ENCODE results near the gene BPIFB3. TPM values are rescaled to one million over a fixed set of nuclear protein-coding genes. Genes with fewer than 3 reads are reported as not detected.
"Not testable (repeated sequence)": the region's sequence is repeated elsewhere in the genome, so short reads cannot be mapped to it uniquely, and the experiment has no call there.

The BPIFB3 gene
- total RNA-seq, 1 experiment from 2014 or later = not detected

DNA sequence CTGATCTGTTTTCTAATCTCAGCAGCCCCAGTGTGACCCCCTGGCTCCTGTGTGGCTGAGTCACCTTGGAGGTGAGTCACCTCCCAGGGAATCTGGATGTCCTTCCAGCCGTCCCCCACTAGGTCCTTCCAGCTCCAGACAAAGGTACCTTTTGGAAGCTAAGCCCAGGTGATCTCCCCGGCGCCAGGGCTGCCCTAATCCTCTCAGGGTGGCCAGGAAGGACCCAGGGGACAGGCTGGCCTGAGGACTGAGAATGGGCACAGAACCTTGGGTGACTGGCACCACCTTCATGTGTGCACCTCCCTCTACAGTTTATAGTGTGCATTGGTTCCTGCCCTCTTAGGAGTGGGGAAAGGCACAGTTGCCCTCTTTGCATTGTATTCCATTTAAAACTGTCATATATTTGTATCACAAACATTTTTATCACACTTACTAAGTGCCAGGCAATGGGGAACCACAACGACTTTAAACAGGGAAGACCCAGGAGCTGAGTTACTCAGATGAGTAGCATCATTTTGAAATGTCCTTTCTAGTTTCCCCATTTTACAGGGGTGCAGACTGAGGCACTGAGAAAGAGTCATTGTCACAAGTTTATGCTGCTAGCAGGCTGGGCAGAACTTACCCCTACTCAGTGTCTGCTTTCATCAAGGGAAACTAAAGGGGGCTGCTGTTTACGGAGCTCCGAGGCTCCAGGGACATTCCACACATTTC, 23.1 kb downstream of the BPIFB3 start:
- DNase-seq (ENCODE audit: low spot score) = no peak
- in situ Hi-C loops (cut with HindIII; ENCODE audit: low sequenced_read_pairs) = no loop called here

- in situ Hi-C loops (cut with HindIII; ENCODE audit: low sequenced_read_pairs) = no loop called here
- DNase-seq (ENCODE audit: low spot score) = no peak
These were observed 25.6 kb downstream of the BPIFB3 start, which contains the start of gene BPIFB4 for GRCh38 chr20:33079259-33079658. Gene BPIFB4, plus strand, starts transcription at chr20:33079643. Its CDS starts 1,884 bp downstream, at chr20:33081527.

DNA sequence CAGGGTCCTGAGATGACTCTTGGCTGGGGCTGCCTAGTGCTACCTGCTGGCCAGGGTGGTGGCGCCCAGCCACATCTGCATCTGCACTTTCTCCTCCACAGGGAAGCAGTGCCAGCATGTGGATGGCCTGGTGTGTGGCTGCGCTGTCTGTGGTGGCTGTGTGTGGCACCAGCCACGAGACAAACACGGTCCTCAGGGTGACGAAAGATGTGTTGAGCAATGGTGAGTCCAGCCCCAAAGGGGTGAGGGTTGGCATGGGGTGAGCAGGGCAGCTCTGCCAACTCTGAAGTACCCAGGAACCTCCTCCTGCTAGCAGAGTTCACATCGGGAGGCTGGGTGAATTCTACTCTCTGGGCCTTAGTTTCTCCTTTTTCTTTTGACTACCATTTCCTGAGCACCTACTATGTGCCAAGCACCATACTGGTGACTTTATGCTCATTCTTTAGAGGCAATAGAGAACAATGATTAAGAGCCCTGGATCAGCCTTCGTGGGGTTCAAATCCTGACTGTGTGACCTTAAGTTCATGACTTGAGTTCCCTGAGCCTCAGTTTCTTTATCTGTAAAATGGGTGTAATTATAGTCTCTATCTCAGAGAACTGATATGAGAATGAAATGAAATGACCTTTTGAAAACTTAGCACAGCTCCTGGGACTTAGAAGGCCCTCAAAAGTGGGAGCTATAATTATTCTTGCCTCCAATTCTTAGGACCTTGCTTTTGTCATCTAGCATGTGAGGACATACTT, 27.9 kb downstream of the BPIFB3 start:
- in situ Hi-C loops (cut with HindIII; ENCODE audit: low sequenced_read_pairs) = no loop called here
- no peak for DNase-seq (ENCODE audit: low spot score)

DNA sequence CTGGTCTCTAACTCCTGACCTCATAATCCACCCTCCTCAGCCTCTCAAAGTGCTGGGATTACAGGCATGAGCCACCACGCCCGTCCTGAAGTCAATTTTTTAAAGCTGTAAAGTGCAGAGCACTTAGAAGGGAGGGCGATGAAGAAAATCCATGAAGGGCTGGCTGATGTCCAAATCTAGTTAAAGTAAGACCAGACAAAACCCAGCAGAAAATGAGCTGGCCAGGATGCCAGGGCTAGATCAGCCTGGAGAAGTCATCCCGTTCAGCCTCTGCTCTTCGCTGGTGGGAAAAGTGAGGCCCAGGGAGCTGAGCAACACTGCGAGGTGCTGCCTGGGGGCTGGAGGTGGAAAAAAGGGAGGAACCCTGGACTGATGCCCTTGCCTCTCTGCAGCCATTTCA, 28.8 kb downstream of the BPIFB3 start:
- in situ Hi-C loops (cut with HindIII; ENCODE audit: low sequenced_read_pairs) = no loop called here
- DNase-seq (ENCODE audit: low spot score) = no peak

DNA sequence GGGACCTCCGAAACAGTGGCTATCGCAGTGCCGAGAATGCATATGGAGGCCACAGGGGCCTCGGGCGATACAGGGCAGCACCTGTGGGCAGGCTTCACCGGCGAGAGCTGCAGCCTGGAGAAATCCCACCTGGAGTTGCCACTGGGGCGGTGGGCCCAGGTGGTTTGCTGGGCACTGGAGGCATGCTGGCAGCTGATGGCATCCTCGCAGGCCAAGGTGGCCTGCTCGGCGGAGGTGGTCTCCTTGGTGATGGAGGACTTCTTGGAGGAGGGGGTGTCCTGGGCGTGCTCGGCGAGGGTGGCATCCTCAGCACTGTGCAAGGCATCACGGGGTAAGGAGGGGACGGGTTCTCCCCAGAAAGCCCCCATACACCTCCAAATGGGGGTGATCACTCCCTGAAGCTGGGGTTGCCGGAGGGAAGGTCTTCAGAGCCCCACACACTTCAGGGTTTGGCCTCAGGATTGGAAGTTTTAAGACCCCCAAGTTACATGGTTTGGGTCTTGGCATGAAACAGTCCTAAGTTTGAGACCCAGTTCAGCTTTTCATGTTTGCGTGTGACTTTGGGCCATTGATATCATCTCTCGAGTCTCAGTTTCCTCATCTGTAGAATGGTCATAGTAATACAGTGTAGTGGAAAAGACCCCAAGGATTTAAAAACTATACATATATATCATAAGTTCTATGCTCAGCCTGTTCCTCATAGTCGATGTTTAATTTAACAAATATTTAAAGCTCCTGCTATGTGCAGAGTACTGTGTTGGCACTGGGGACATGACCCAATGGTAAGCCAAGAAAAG, 30.0 kb downstream of the BPIFB3 start:
- no peak for DNase-seq (ENCODE audit: low spot score)
- in situ Hi-C loops (cut with HindIII; ENCODE audit: low sequenced_read_pairs) = no loop called here

DNA sequence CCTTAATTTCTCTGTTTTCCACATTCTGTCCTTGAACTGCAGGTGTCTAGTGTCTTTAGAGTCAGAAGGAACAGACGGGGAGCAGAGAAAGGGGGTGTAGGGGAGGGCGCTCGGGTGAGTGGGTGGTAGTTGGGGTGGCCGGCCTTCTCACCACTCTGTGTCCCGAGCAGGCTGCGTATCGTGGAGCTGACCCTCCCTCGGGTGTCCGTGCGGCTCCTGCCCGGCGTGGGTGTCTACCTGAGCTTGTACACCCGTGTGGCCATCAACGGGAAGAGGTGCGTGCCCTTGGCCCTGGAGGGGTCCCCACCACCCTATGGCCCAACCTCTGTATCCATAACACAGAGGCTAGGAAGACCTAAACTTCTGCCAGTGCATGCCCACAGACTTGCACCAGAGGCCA, 31.0 kb downstream of the BPIFB3 start:
- in situ Hi-C loops (cut with HindIII; ENCODE audit: low sequenced_read_pairs) = no loop called here
- no peak for DNase-seq (ENCODE audit: low spot score)

GRCh38 chr20:33086052-33086722, 32.5 kb downstream of the BPIFB3 start:
- no peak for DNase-seq (ENCODE audit: low spot score)
- in situ Hi-C loops (cut with HindIII; ENCODE audit: low sequenced_read_pairs) = no loop called here

GRCh38 chr20:33091147-33091546, 37.4 kb downstream of the BPIFB3 start:
- in situ Hi-C loops (cut with HindIII; ENCODE audit: low sequenced_read_pairs) = no loop called here
- no peak for DNase-seq (ENCODE audit: low spot score)

DNA sequence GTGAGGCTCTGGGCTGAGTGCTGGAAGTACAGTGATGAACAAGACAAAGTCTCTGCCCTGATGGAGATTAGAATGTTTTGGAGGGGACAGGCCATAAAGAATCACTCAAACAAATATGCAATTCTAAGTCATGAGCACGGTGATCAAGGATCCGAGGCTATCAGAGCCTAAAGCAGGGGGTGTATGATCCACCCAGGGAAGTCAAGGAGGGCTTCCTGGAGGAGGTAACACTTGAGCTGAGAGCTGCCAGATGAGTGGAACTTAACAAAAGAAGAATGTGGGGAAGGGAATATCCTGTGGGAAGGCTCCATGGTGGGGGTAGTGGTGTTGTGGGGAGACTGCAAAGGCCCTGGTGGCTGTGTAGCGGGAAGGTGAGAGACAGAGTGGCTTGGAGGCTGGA, 38.0 kb downstream of the BPIFB3 start:
- no peak for DNase-seq (ENCODE audit: low spot score)
- in situ Hi-C loops (cut with HindIII; ENCODE audit: low sequenced_read_pairs) = no loop called here

DNA sequence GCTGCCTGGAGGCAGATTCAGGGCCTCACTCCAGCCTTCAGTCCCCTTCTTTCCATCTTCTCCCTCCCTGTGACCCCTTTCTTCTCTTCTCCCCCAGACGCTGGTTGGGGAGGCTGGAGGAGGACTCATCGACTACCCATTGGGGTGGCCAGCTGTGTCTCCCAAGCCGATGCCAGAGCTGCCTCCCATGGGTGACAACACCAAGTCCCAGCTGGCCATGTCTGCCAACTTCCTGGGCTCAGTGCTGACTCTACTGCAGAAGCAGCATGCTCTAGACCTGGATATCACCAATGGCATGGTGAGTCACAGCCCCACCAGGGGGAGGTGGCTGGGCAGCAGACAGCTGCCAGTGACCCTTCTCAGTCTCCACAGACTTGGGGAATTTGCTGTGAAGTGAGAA, 38.7 kb downstream of the BPIFB3 start:
- no peak for DNase-seq (ENCODE audit: low spot score)
- in situ Hi-C loops (cut with HindIII; ENCODE audit: low sequenced_read_pairs) = no loop called here

GRCh38 chr20:33093074-33093473, 39.4 kb downstream of the BPIFB3 start:
- in situ Hi-C loops (cut with HindIII; ENCODE audit: low sequenced_read_pairs) = no loop called here

GRCh38 chr20:33093582-33093981, 39.9 kb downstream of the BPIFB3 start:
- in situ Hi-C loops (cut with HindIII; ENCODE audit: low sequenced_read_pairs) = no loop called here
- DNase-seq (ENCODE audit: low spot score) = no peak

More at GRCh38 chr20:33093074-33093473, 39.4 kb downstream of the BPIFB3 start:
- no peak for DNase-seq (ENCODE audit: low spot score)

- in situ Hi-C loops (cut with HindIII; ENCODE audit: low sequenced_read_pairs) = no loop called here
- DNase-seq (ENCODE audit: low spot score) = no peak
These were observed 41.5 kb downstream of the BPIFB3 start for GRCh38 chr20:33095249-33095648.

GRCh38 chr20:33095902-33096584, 42.3 kb downstream of the BPIFB3 start:
- DNase-seq (ENCODE audit: low spot score) = peak; percentile 67
- in situ Hi-C loops (cut with HindIII; ENCODE audit: low sequenced_read_pairs) = not testable (repeated sequence)

- DNase-seq (ENCODE audit: low spot score) = no peak
- in situ Hi-C loops (cut with HindIII; ENCODE audit: low sequenced_read_pairs) = no loop called here
These were observed 43.3 kb downstream of the BPIFB3 start for GRCh38 chr20:33097001-33097400.

DNA sequence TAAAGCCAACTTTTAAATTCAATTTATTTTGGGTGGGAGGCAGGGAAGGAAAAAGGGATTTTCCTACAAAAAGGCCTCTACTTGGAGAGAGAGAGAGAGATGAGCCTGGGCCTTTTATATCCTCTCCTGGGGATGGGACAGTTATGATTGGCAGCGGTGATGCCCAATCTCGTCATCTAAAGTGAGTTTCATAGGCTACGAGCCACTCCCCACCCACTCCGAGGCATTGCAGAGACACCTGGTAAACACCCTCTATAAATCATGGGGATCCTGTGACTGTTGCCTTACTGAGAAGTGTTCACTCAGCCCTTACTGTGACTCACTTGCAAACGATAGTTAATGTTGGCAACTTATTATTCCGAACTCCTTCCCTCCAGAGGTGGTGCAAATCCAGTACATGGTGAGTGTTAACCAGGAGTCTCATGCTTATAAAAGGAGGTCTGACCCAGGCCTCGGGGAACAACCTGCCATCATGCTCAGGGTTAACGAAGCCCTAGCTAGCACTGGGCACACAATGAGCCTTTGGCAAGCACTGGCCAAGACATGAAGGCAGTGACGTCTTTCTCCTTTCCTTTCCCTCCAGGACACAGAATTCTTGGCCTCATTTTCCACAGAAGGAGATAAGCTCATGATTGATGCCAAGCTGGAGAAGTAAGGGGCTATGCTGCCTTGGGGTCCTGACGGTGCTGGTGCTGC, 46.3 kb downstream of the BPIFB3 start:
- no peak for DNase-seq (ENCODE audit: low spot score)
- in situ Hi-C loops (cut with HindIII; ENCODE audit: low sequenced_read_pairs) = no loop called here

GRCh38 chr20:33103556-33103955, 49.9 kb downstream of the BPIFB3 start:
- DNase-seq (ENCODE audit: low spot score) = no peak
- in situ Hi-C loops (cut with HindIII; ENCODE audit: low sequenced_read_pairs) = no loop called here

DNA sequence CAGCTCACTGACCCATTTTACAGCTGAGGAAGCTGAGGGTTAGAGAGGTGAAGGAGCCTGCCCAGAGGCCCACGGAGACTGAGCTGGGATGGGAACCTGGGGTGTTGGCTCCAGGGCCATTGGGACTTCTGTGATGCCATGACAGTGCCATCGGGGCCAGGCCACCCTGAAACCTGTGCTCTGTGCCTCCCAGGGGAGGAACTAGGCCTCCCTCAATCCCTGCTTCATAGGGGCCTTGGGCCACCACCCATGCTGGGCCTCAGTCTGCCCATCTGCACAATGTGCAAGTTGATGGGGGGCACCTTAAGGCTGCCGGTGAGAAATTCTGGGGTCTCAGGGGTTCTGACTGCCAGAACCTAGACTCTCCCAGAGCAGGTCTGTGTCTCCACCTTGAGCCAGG, 50.6 kb downstream of the BPIFB3 start:
- no peak for DNase-seq (ENCODE audit: low spot score)
- in situ Hi-C loops (cut with HindIII; ENCODE audit: low sequenced_read_pairs) = no loop called here

Measured in G401 (cell line).